SK-N-SH (cell line): ENCODE data around the gene ATXN2. TPM values are rescaled to one million over a fixed set of nuclear protein-coding genes. Genes with fewer than 3 reads are reported as not detected.
"Not testable (repeated sequence)": the region's sequence is repeated elsewhere in the genome, so short reads cannot be mapped to it uniquely, and the experiment has no call there.

ENCODE experiments used
- CTCF ChIA-PET: fragments of 300-600, 350-600 bp; formaldehyde crosslinking; extraction: SDS; loops from one replicate; lab custom pipeline; 2021; lab: Yijun Ruan, JAX
- POLR2A ChIA-PET: fragments of 350-600 bp; sonication (Branson Sonifier 250); formaldehyde crosslinking; extraction: SDS; loops from one replicate; lab custom pipeline; 2020; ENCODE audit warnings: antibody characterized with exemption, inconsistent platforms; lab: Yijun Ruan, JAX
- DNase-seq: peaks from one replicate; pipeline ENCODE4 v3.0.0; 2012
- H2AFZ ChIP-seq: fragments of 200-600 bp; sonication (generic); 2 replicates; pipeline ENCODE4 v1.8.1; 2016; ENCODE audit warnings: antibody characterized with exemption, mild to moderate bottlenecking, low read depth
- H3F3A ChIP-seq: fragments of 200-600 bp; sonication (generic); replicated peaks from 2 replicates; pipeline ENCODE3; 2016; ENCODE audit warnings: antibody characterized with exemption, mild to moderate bottlenecking; ENCODE audit not compliant: insufficient read depth
- H3K27ac ChIP-seq, 2 experiments: fragments of 200-500 bp in 1 of 2; fragments of 200-600 bp in 1 of 2; sonication (Bioruptor generic) in 1 of 2; sonication (generic), shearing (Covaris generic) in 1 of 2; 2 replicates each; pipeline versions ENCODE4 v1.5.1 to v1.6.1; 2014 to 2016; ENCODE audit warnings: low read depth in 2 of 2, inconsistent platforms in 1 of 2, low read length in 1 of 2, mild to moderate bottlenecking in 1 of 2, mixed read lengths in 1 of 2
- H3K27me3 ChIP-seq: fragments of 200-600 bp; sonication (generic), shearing (Covaris generic); 2 replicates; pipeline ENCODE4 v1.6.1; 2016; ENCODE audit warnings: mixed run types; ENCODE audit not compliant: insufficient read depth
- H3K36me3 ChIP-seq, 2 experiments: fragments of 200-500 bp in 1 of 2; fragments of 200-600 bp in 1 of 2; sonication (Bioruptor generic) in 1 of 2; sonication (generic) in 1 of 2; replicated peaks in 1 of 2; 2 replicates each; pipeline versions ENCODE3 to v1.5.1; 2014 to 2016; ENCODE audit warnings: low read length in 1 of 2, mild to moderate bottlenecking in 1 of 2; ENCODE audit not compliant: insufficient read depth in 2 of 2, control insufficient read depth in 1 of 2
- H3K4me1 ChIP-seq, 2 experiments: fragments of 200-500 bp in 1 of 2; fragments of 200-600 bp in 1 of 2; sonication (Bioruptor generic) in 1 of 2; sonication (generic), shearing (Covaris generic) in 1 of 2; 2 replicates each; pipeline versions ENCODE4 v1.5.1 to v1.6.1; 2014 to 2016; ENCODE audit warnings: low read depth in 1 of 2, low read length in 1 of 2, mixed run types in 1 of 2; ENCODE audit not compliant: insufficient read depth in 2 of 2, control insufficient read depth in 1 of 2
- H3K4me2 ChIP-seq: fragments of 200-600 bp; sonication (generic), shearing (Covaris generic); 2 replicates; pipeline ENCODE4 v1.6.1; 2017; ENCODE audit warnings: mixed run types
- H3K4me3 ChIP-seq, 2 experiments: fragments of 200-500 bp in 1 of 2; fragments of 200-600 bp in 1 of 2; sonication (Bioruptor generic) in 1 of 2; sonication (generic), shearing (Covaris generic) in 1 of 2; 2 replicates each; pipeline versions ENCODE4 v1.5.1 to v1.8.1; 2014 to 2016; ENCODE audit warnings: low read depth in 2 of 2, inconsistent platforms in 1 of 2, low read length in 1 of 2, mild to moderate bottlenecking in 1 of 2, mixed read lengths in 1 of 2, moderate library complexity in 1 of 2
- H3K79me2 ChIP-seq: fragments of 200-600 bp; sonication (generic); 2 replicates; pipeline ENCODE4 v1.8.1; 2017; ENCODE audit warnings: mild to moderate bottlenecking; ENCODE audit not compliant: insufficient read depth
- H3K9ac ChIP-seq: fragments of 200-600 bp; sonication (generic); 2 replicates; pipeline ENCODE4 v1.6.1; 2017; ENCODE audit warnings: mixed run types
- H3K9me2 ChIP-seq: fragments of 200-600 bp; sonication (generic); 2 replicates; pipeline ENCODE4 v1.6.1; 2017; ENCODE audit warnings: mixed run types
- H3K9me3 ChIP-seq: fragments of 200-600 bp; sonication (generic); 2 replicates; pipeline ENCODE4 v1.6.1; 2017; ENCODE audit warnings: mixed run types, mild to moderate bottlenecking, moderate library complexity
- H4K20me1 ChIP-seq: fragments of 200-600 bp; sonication (generic); 2 replicates; pipeline ENCODE4 v1.6.1; 2017; ENCODE audit warnings: mild to moderate bottlenecking, mixed run types; ENCODE audit not compliant: insufficient read depth
- CHD2 ChIP-seq: fragments of 150-350 bp; IDR thresholded peaks from 2 replicates; pipeline ENCODE4 v1.6.1; 2018; ENCODE audit warnings: low read length; ENCODE audit not compliant: partially characterized antibody
- IRF3 ChIP-seq: fragments of 150-350 bp; IDR thresholded peaks from 2 replicates; pipeline ENCODE4 v1.6.1; 2016; ENCODE audit warnings: mild to moderate bottlenecking, low read depth, low read length
- JUND ChIP-seq: IDR thresholded peaks from 2 replicates; pipeline ENCODE4 v1.4.0; 2012
- MXI1 ChIP-seq: IDR thresholded peaks from 2 replicates; pipeline ENCODE4 v1.6.1; 2012; ENCODE audit warnings: mild to moderate bottlenecking, low read depth, low read length, improper control_type of control experiment
- NFIC ChIP-seq: IDR thresholded peaks from 2 replicates; pipeline ENCODE4 v1.4.0; 2012; ENCODE audit warnings: borderline replicate concordance
- NRF1 ChIP-seq: IDR thresholded peaks from 2 replicates; pipeline ENCODE4 v1.6.1; 2012; ENCODE audit warnings: low read depth, mild to moderate bottlenecking, low read length
- RCOR1 ChIP-seq: fragments of 150-350 bp; IDR thresholded peaks from 2 replicates; pipeline ENCODE4 v1.6.1; 2017; ENCODE audit warnings: antibody characterized with exemption, low read length
- REST ChIP-seq: IDR thresholded peaks from 2 replicates; pipeline ENCODE4 v1.6.1; 2012; ENCODE audit warnings: mild to moderate bottlenecking, low read depth, low read length, moderate library complexity
- WGBS: methylation state at CpG from one replicate; pipeline ENCODE4 v1.1.6; 2017; ENCODE audit warnings: low lambda C conversion rate; 5-methylcytosine and 5-hydroxymethylcytosine counted together
- polyA plus RNA-seq, 3 experiments: library from polyadenylated mRNA; depleted of rRNA; stranded (reverse); fragments of >200 nt; gene quantifications; 2 replicates each; pipeline ENCODE4 v1.2.3, GENCODE V29; 2012

ATXN2 gene
- polyA plus RNA-seq, 1 of the 3 experiments (the other 2 are of a cell fraction) = 35.7 TPM

DNA sequence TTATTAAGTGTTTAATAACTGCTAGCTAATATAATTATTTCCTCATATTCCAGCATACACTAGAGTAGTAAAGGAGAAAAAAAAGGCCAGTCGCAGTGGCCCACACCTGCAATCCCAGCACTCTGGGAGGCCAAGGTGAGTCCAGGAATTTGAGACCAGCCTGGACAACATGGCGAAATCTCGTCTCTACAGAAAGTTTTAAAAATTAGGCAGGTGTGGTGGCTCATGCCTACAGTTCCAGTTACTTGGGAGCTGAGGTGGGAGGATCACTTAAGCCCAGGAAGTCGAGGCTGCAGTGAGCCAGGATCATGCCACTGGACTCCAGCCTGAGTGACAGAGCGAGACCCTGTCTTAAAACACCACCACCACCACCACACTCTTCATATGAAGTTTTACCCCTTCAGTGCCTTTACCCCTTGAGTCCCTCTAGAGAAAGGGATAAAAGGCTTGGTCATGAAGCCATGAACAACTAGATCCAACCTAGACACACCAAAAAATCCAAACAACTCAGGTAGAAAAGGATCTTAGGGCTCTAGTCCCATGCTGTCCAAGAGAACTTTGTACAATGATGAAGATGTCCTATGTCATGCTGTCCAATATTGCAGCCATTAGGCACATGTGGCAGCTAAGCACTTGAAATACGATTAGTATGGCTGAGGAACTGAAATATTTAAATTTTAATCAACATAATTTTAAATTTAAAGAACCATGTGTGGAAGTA, 29.6 kb downstream of the ATXN2 start:
- Histone ChIP-seq H2AFZ (no peak overlapping the region), H4K20me1 (peaks cover 51% of the 10 kb centered on the region), H3K79me2 (peaks cover 99% of the 10 kb centered on the region), H3K4me3 (no peak overlapping the region)
- DNase-seq = no peak
- POLR2A ChIA-PET = no interaction called here
- TF ChIP-seq NFIC (no peak), IRF3 (no peak), MXI1 (no peak), CHD2 (no peak), NRF1 (no peak), REST (no peak), RCOR1 (no peak), JUND (no peak)
- TF ChIP-seq, all 33 proteins: peak for 0
- Histone ChIP-seq H3K9me3 (no peaks in the 10 kb centered on the region), H3K4me1 (peaks cover 3 to 24% of the 10 kb centered on the region in 2 experiments; a peak in 2 of 4 replicates), H3K36me3 (peaks cover 0 to 22% of the 10 kb centered on the region in 2 experiments), H3K4me2 (peak overlapping the region; percentile 40), H3K27ac (peak overlapping the region; percentile 7 to 87; a peak in 3 of 4 replicates), H3K9me2 (no peaks in the 10 kb centered on the region), H3K27me3 (no peaks in the 10 kb centered on the region), H3K9ac (no peak overlapping the region), H3F3A (peaks cover 20% of the 10 kb centered on the region)
- 95% methylated on average over 6 of the region's 6 CpGs for WGBS
- CTCF ChIA-PET = interaction anchor here (0.8 kb wide), 1 partner anchor 19 kb away, joined by 3 read pairs; no protein-coding TSS in a partner anchor

GRCh38 chr12:111560844-111561243, 38.3 kb downstream of the ATXN2 start:
- CTCF ChIA-PET, H3K9me3 ChIP-seq, H3K9me2 ChIP-seq, H3K4me3 ChIP-seq, H3K9ac ChIP-seq, H3K4me2 ChIP-seq, H3K27ac ChIP-seq, H2AFZ ChIP-seq, POLR2A ChIA-PET, H3K27me3 ChIP-seq, DNase-seq: not testable (repeated sequence)
- H3K4me1 ChIP-seq = peaks cover 0 to 37% of the 10 kb centered on the region in 2 experiments; a peak in 2 of 4 replicates
- H3K36me3 ChIP-seq = peaks cover 0 to 20% of the 10 kb centered on the region in 2 experiments
- H4K20me1 ChIP-seq = peaks cover 95% of the 10 kb centered on the region
- WGBS = 89% methylated on average over 10 of the region's 10 CpGs
- H3K79me2 ChIP-seq = peaks cover 99% of the 10 kb centered on the region
- H3F3A ChIP-seq = peaks cover 42% of the 10 kb centered on the region
